Measurements from ENCODE around the gene AGPAT1. TPM values are rescaled to one million over a fixed set of nuclear protein-coding genes. Genes with fewer than 3 reads are reported as not detected.

Gene AGPAT1
- total and polyA plus RNA-seq, 2 experiments from 2014 or later: 39.8 to 82.1 TPM

GRCh38 chr6:32153564-32154513 lies 22.0 kb downstream of the AGPAT1 start, which contains the start of gene PPT2 (continued):
- 0 out of 2 replicates have a peak, but pooled peaks have one; percentile 55 for TF ChIP-seq ETS1 (IDR thresholded peaks at IDR 0.05)
- peak; percentile 97 for TF ChIP-seq CREB1 (CRISPR knock-in tag; IDR thresholded peaks at IDR 0.05; ENCODE audit: low read depth)
- TF ChIP-seq EZH2phosphoT487 (IDR thresholded peaks at IDR 0.05; ENCODE audit: unreplicated experiment): no peak
- peak in 1 of 2 experiments; percentile 9; a peak in 1 of 4 replicates for TF ChIP-seq CTCF (conservative IDR thresholded peaks at IDR 0.05; ENCODE audit: low read depth in 2 of 2)
- no peak for TF ChIP-seq REST (IDR thresholded peaks at IDR 0.05; ENCODE audit: unreplicated experiment)
- TF ChIP-seq POLR2AphosphoS5 (IDR thresholded peaks at IDR 0.05; ENCODE audit: low read depth): peak; percentile 36; the same call in 1 of the 2 replicates
- TF ChIP-seq JUNB (IDR thresholded peaks at IDR 0.05; ENCODE audit: unreplicated experiment): no peak

- H3K4me3 Mint-ChIP-seq: peak overlapping the region; percentile 94
- DNase-seq (ENCODE audit: low spot score): peak; percentile 75
- H3K36me3 ChIP-seq (ENCODE audit: insufficient read depth): peaks cover 1% of the 10 kb centered on the region
- H4K20me1 ChIP-seq (replicated peaks; ENCODE audit: insufficient read depth): 0 out of 2 replicates have a peak, but pooled peaks cover 5% of the 10 kb centered on the region
- peak overlapping the region; percentile 95 for H2AFZ ChIP-seq
- peaks cover 29% of the 10 kb centered on the region for H3K4me1 ChIP-seq (ENCODE audit: insufficient read depth)
- H3K4me2 ChIP-seq: peak overlapping the region; percentile 100
- ATAC-seq: peak; percentile 38
- no peak overlapping the region; the same call in 1 of the 2 replicates for H3K27ac ChIP-seq (ENCODE audit: low read depth)
- peaks cover 47% of the 10 kb centered on the region for H3K27me3 Mint-ChIP-seq (ENCODE audit: insufficient read depth, low read depth, poor library complexity)
- peaks cover 46% of the 10 kb centered on the region for H3K4me1 Mint-ChIP-seq
- peaks cover 9% of the 10 kb centered on the region for H3F3A ChIP-seq (replicated peaks; ENCODE audit: low read depth)
- H3K9me2 ChIP-seq (ENCODE audit: insufficient read depth): no peaks in the 10 kb centered on the region; the same call in 1 of the 2 replicates
- peaks cover 18% of the 10 kb centered on the region for H3K36me3 Mint-ChIP-seq (ENCODE audit: low read depth)
- H3K27ac Mint-ChIP-seq: peak overlapping the region; percentile 96
- no peaks in the 10 kb centered on the region; the same call in 1 of the 3 replicates for H3K9me3 Mint-ChIP-seq
- peak overlapping the region; percentile 100 for H3K4me3 ChIP-seq
- no peaks in the 10 kb centered on the region for H3K79me2 ChIP-seq (replicated peaks; ENCODE audit: insufficient read depth)
- peaks cover 44% of the 10 kb centered on the region for H3K27me3 ChIP-seq (ENCODE audit: insufficient read depth)
- 0 out of 2 replicates have a peak, but pooled peaks have one; percentile 6 for TF ChIP-seq CREB1 (CRISPR knock-in tag; IDR thresholded peaks at IDR 0.05; ENCODE audit: low read depth)
- peak; percentile 26 for TF ChIP-seq EZH2 (IDR thresholded peaks at IDR 0.05; ENCODE audit: low read depth, unreplicated experiment)
These were observed 22.9 kb downstream of the AGPAT1 start for GRCh38 chr6:32152769-32153563.

Data from GM23338 (cell line).